GM10266 (cell line): ENCODE results near the gene TEAD3.

ENCODE experiments used
- DNase-seq: peaks from one replicate; pipeline ENCODE4 v3.0.0; 2012; ENCODE audit errors: extremely low spot score
- CTCF ChIP-seq: IDR thresholded peaks from 2 replicates; pipeline ENCODE4 v1.5.1; 2012; ENCODE audit warnings: mild to moderate bottlenecking, low read depth; ENCODE audit not compliant: control insufficient read depth, insufficient read depth; ENCODE audit errors: missing control alignments

The TEAD3 gene

GRCh38 chr6:35533981-35534380 is 37.1 kb upstream of the TEAD3 start:
- TF ChIP-seq CTCF, result no peak
- no peak for DNase-seq

- TF ChIP-seq CTCF, result no peak
- no peak for DNase-seq
These were observed 35.2 kb upstream of the TEAD3 start for GRCh38 chr6:35532126-35532525.

GRCh38 chr6:35524380-35525020 is 27.6 kb upstream of the TEAD3 start:
- no peak for TF ChIP-seq CTCF
- no peak for DNase-seq

- peak; percentile 86 for DNase-seq
- TF ChIP-seq CTCF, result peak; percentile 80
These were observed 26.1 kb upstream of the TEAD3 start for GRCh38 chr6:35522660-35523658.

GRCh38 chr6:35522151-35522550 is 25.3 kb upstream of the TEAD3 start:
- DNase-seq, result no peak
- no peak for TF ChIP-seq CTCF

GRCh38 chr6:35521235-35521634 is 24.4 kb upstream of the TEAD3 start:
- no peak for TF ChIP-seq CTCF
- DNase-seq, result no peak
